ENCODE results near the gene SH3GLB2. TPM values are rescaled to one million over a fixed set of nuclear protein-coding genes. Genes with fewer than 3 reads are reported as not detected.

SH3GLB2 gene
- total RNA-seq, 1 donor = 39.3 TPM

- TF ChIP-seq, protein P1, sequence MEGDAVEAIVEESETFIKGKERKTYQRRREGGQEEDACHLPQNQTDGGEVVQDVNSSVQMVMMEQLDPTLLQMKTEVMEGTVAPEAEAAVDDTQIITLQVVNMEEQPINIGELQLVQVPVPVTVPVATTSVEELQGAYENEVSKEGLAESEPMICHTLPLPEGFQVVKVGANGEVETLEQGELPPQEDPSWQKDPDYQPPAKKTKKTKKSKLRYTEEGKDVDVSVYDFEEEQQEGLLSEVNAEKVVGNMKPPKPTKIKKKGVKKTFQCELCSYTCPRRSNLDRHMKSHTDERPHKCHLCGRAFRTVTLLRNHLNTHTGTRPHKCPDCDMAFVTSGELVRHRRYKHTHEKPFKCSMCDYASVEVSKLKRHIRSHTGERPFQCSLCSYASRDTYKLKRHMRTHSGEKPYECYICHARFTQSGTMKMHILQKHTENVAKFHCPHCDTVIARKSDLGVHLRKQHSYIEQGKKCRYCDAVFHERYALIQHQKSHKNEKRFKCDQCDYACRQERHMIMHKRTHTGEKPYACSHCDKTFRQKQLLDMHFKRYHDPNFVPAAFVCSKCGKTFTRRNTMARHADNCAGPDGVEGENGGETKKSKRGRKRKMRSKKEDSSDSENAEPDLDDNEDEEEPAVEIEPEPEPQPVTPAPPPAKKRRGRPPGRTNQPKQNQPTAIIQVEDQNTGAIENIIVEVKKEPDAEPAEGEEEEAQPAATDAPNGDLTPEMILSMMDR (IDR thresholded peaks at IDR 0.05; ENCODE audit: insufficient read depth, low read depth, low read length) = no peak
- no peak for DNase-seq (ENCODE audit: low read depth)
- no peak overlapping the region for H3K4me3 ChIP-seq (ENCODE audit: low read depth, low read length)
Observed at GRCh38 chr9:129053020-129053419, 24.9 kb upstream of the SH3GLB2 start.

GRCh38 chr9:129052592-129052991, 24.5 kb upstream of the SH3GLB2 start:
- H3K4me3 ChIP-seq (ENCODE audit: low read depth, low read length) = no peak overlapping the region
- TF ChIP-seq, protein P1 (IDR thresholded peaks at IDR 0.05; ENCODE audit: insufficient read depth, low read depth, low read length) = no peak
- DNase-seq (ENCODE audit: low read depth) = no peak

- no peak overlapping the region for H3K4me3 ChIP-seq (ENCODE audit: low read depth, low read length)
- DNase-seq (ENCODE audit: low read depth) = no peak
- TF ChIP-seq, protein P1 (IDR thresholded peaks at IDR 0.05; ENCODE audit: insufficient read depth, low read depth, low read length) = no peak
Observed at GRCh38 chr9:129042016-129042415, 13.9 kb upstream of the SH3GLB2 start.

GRCh38 chr9:129040113-129040643, 12.0 kb upstream of the SH3GLB2 start:
- TF ChIP-seq, protein P1 (IDR thresholded peaks at IDR 0.05; ENCODE audit: insufficient read depth, low read depth, low read length) = no peak
- no peak overlapping the region for H3K4me3 ChIP-seq (ENCODE audit: low read depth, low read length)
- DNase-seq (ENCODE audit: low read depth) = no peak

DNA sequence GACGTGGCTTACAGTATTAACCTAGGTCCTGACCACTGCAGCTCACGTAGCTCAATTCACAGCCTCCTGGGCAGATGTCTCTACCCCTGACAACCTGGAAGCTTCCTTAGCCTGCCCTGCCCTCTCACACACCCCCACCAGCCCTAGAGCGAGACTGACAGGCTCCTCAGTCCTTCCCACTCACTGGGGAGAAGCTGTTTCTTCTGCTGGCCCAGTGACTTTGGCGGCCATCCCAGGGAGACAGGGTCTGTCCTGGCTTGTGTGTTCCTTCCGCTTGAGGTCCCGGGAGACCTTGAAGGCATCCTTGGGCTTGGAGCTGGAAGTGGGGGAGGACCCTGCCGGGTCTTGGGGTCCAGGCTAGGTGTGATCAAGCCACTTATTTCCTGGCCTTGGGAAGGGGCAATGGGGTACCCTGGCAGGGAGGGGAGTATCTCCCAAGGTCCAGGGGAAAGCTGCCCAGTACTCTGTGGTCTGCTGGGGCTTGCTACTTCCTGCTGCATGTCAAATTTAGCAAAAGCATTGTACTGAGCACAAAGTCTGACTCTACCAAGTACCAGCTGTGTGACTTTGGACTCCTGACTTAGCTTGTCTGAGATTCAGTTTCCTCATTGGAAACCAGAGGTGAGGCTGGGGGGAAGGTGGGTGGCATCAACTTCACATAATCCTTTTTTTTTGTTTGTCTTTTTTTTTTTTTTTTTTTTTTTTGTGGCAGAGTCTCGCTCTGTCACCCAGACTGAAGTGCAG, 10.2 kb upstream of the SH3GLB2 start:
- H3K4me3 ChIP-seq (ENCODE audit: low read depth, low read length) = peak overlapping the region; percentile 99
- TF ChIP-seq, protein P1 (IDR thresholded peaks at IDR 0.05; ENCODE audit: insufficient read depth, low read depth, low read length) = no peak
- no peak for DNase-seq (ENCODE audit: low read depth)

DNA sequence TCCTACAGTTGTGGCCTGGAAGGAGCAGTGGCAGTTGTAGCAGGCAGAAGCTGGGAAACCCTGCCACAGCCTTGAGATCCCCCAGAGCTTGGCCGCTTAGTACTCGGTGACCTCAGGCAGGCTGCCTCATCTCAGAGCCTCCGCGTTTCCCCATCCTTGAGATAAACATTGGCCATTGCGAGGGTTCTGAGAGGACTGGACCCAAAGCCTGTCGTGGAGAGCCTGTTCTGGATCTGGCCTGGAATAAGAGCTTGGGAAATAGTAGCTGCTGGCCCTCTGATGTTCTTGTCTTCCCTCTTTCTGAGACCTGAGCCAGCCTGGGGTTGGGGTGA, 9.6 kb upstream of the SH3GLB2 start:
- TF ChIP-seq, protein P1 (IDR thresholded peaks at IDR 0.05; ENCODE audit: insufficient read depth, low read depth, low read length) = no peak
- H3K4me3 ChIP-seq (ENCODE audit: low read depth, low read length) = peak overlapping the region; percentile 99
- no peak for DNase-seq (ENCODE audit: low read depth)

Measured in fibroblast of villous mesenchyme (primary cell).